Esophagus mucosa (tissue), 1 donor: Measurements from ENCODE around the gene RHOJ. TPM values are rescaled to one million over a fixed set of nuclear protein-coding genes. Genes with fewer than 3 reads are reported as not detected.

ENCODE experiments used
- ATAC-seq: fragments of 200-7000 bp; cut with Tn5 transposase; one replicate; pipeline ENCODE4 v1.9.1; 2020
- total RNA-seq: library from RNA; stranded (reverse); gene quantifications from one replicate; pipeline ENCODE4 v1.2.4, GENCODE V29; 2023
- donor health status: DM: yes; HTN: yes; CAD: no.

Gene RHOJ
- total RNA-seq, 1 donor from 2014 or later, result 2.0 TPM

- ATAC-seq, result no peak
Measured at GRCh38 chr14:63205866-63206265, 1.6 kb downstream of the RHOJ start.

GRCh38 chr14:63209160-63209559 is 4.9 kb downstream of the RHOJ start:
- ATAC-seq, result no peak

- ATAC-seq, result no peak
Measured at GRCh38 chr14:63210812-63211211, 6.6 kb downstream of the RHOJ start.

GRCh38 chr14:63212209-63212608 is 8.0 kb downstream of the RHOJ start:
- ATAC-seq, result no peak

GRCh38 chr14:63212776-63213500 is 8.7 kb downstream of the RHOJ start:
- no peak for ATAC-seq

- ATAC-seq, result no peak
Measured at GRCh38 chr14:63214417-63215196, 10.4 kb downstream of the RHOJ start.

GRCh38 chr14:63220526-63220925 is 16.3 kb downstream of the RHOJ start:
- no peak for ATAC-seq

- ATAC-seq, result no peak
Measured at GRCh38 chr14:63223596-63223995, 19.4 kb downstream of the RHOJ start.

GRCh38 chr14:63224196-63224595 is 20.0 kb downstream of the RHOJ start:
- ATAC-seq, result no peak

- ATAC-seq, result no peak
Measured at GRCh38 chr14:63228217-63228616, 24.0 kb downstream of the RHOJ start.

GRCh38 chr14:63229330-63230059 is 25.3 kb downstream of the RHOJ start:
- ATAC-seq, result no peak

- ATAC-seq, result no peak
Measured at GRCh38 chr14:63231766-63232165, 27.5 kb downstream of the RHOJ start.

- ATAC-seq, result no peak
Measured at GRCh38 chr14:63237791-63238190, 33.5 kb downstream of the RHOJ start.

- ATAC-seq, result no peak
Measured at GRCh38 chr14:63240221-63240620, 36.0 kb downstream of the RHOJ start.

- ATAC-seq, result no peak
Measured at GRCh38 chr14:63241096-63241495, 36.9 kb downstream of the RHOJ start.

GRCh38 chr14:63243646-63244045 is 39.4 kb downstream of the RHOJ start:
- ATAC-seq, result no peak

- ATAC-seq, result no peak
Measured at GRCh38 chr14:63245893-63246292, 41.6 kb downstream of the RHOJ start.

GRCh38 chr14:63248211-63248610 is 44.0 kb downstream of the RHOJ start:
- ATAC-seq, result no peak

GRCh38 chr14:63249092-63249491 is 44.8 kb downstream of the RHOJ start:
- no peak for ATAC-seq

- no peak for ATAC-seq
Measured at GRCh38 chr14:63257299-63257698, 53.1 kb downstream of the RHOJ start.

GRCh38 chr14:63262446-63262845 is 58.2 kb downstream of the RHOJ start:
- ATAC-seq, result no peak

GRCh38 chr14:63266106-63266505 is 61.9 kb downstream of the RHOJ start:
- ATAC-seq, result peak; percentile 52

- ATAC-seq, result no peak
Measured at GRCh38 chr14:63267171-63267570, 62.9 kb downstream of the RHOJ start.
